ENCODE data around the gene MRPS15. TPM values are rescaled to one million over a fixed set of nuclear protein-coding genes. Genes with fewer than 3 reads are reported as not detected.
"Not testable (repeated sequence)": the region's sequence is repeated elsewhere in the genome, so short reads cannot be mapped to it uniquely, and the experiment has no call there.

Gene MRPS15
- total RNA-seq, 2 experiments from 2014 or later = 114 to 119 TPM

DNA sequence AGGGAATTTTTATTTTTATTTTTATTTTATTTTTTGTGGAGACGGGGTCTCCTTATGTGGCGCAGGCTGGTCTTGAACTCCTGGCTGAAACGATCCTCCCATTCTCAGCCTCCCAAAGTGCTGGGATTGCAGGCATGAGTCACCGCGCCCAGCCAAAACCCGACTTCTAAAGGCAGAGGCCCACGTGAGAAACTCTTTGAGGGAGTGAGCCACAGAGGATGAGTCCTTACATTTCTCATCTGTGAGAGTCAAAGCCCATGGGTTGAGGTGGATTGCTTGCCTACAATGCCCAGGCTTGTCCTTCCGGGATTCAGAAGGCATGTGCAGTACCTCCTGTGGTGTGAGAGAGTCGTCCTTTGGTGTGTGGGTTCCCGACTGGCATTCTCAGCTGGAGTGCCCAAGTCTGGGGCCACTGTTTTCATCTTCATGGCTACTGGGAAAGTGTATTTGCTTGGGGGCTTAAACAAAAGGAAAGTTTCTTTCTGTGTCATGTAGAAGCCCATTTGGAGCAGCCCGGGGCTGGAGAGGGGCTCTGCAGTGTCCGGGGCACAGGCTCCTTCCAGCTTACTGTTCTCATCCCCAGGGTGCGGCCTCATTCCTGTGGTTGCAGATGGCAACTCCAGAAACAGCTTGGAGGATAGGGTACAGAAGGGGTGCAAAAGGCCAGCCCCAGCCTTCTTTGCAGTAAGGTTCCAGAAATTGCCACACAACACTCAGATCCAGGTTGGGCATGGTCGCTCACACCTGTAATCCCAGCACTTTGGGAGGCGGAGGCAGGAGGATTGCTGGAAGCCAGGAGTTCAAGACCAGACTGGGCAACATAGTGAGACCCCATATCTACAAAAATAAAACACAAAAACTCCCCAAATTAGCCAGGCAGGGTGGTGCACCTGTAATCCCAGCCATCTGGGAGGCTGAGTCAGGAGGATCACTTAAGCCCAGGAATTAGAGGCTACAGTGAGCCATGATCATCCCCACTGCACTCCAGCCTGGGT is 47.9 kb upstream of the MRPS15 start:
- no TSS peak for BruUV-seq (replicated peaks)
- TF ChIP-seq EZH2phosphoT487 (IDR thresholded peaks at IDR 0.05; ENCODE audit: borderline replicate concordance, low read depth, low read length) = no peak
- TF ChIP-seq CTCF (conservative IDR thresholded peaks at IDR 0.05; ENCODE audit: low read length) = no peak
- H3K4me1 ChIP-seq (ENCODE audit: insufficient read depth, low read length, poor library complexity, severe bottlenecking) = no peaks in the 10 kb centered on the region
- ChIA-PET CTCF (ENCODE audit: unreplicated experiment) (no interaction called here), POLR2A (no interaction called here)
- H3K27ac ChIP-seq (ENCODE audit: low read depth, low read length, poor library complexity, severe bottlenecking) = no peak overlapping the region
- H3K79me2 ChIP-seq (ENCODE audit: insufficient read depth, low read depth, low read length) = no peaks in the 10 kb centered on the region
- H3K9me3 ChIP-seq (ENCODE audit: low read length) = no peaks in the 10 kb centered on the region
- H2AFZ ChIP-seq (ENCODE audit: low read length) = no peak overlapping the region
- no peak overlapping the region for H3K4me2 ChIP-seq (ENCODE audit: low read length)
- no peaks in the 10 kb centered on the region for H3K9me2 ChIP-seq (ENCODE audit: insufficient read depth, low read length)
- intact Hi-C loops (cut with micrococcal nuclease; ENCODE audit: unreplicated experiment) = no loop called here
- no peaks in the 10 kb centered on the region for H4K20me1 ChIP-seq (ENCODE audit: insufficient read depth, low read length)
- no peak for DNase-seq (ENCODE audit: low spot score)
- H3K36me3 ChIP-seq (ENCODE audit: insufficient read depth, low read length) = no peaks in the 10 kb centered on the region
- H3K4me3 ChIP-seq (ENCODE audit: low read depth, low read length, poor library complexity, severe bottlenecking) = no peak overlapping the region

DNA sequence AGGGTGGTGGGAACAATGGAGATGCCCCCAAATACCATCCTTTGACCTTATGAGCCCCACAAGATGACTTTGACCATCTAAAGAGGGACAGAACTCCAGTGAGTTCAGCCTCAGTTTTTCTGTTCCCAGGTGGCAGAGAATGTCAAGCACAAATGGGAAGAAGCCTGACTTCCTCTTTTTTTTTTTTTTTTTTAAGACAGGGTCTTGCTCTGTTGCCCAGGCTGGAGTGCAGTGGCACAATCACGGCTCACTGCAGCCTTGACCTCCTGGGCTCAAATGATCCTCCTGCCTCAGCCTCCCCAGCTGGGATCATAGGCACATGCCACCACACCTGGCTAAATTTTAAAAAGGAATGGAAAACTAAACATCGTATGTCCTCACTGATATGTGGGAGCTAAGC is 47.0 kb upstream of the MRPS15 start:
- H3K27ac ChIP-seq (ENCODE audit: low read depth, low read length, poor library complexity, severe bottlenecking); H3K4me3 ChIP-seq (ENCODE audit: low read depth, low read length, poor library complexity, severe bottlenecking); H4K20me1 ChIP-seq (ENCODE audit: insufficient read depth, low read length); CTCF ChIA-PET (ENCODE audit: unreplicated experiment); H3K36me3 ChIP-seq (ENCODE audit: insufficient read depth, low read length); BruUV-seq (replicated peaks); H3K9me2 ChIP-seq (ENCODE audit: insufficient read depth, low read length); H3K9me3 ChIP-seq (ENCODE audit: low read length); H3K4me2 ChIP-seq (ENCODE audit: low read length); DNase-seq (ENCODE audit: low spot score); H3K4me1 ChIP-seq (ENCODE audit: insufficient read depth, low read length, poor library complexity, severe bottlenecking); POLR2A ChIA-PET; intact Hi-C loops (cut with micrococcal nuclease; ENCODE audit: unreplicated experiment); H2AFZ ChIP-seq (ENCODE audit: low read length); H3K79me2 ChIP-seq (ENCODE audit: insufficient read depth, low read depth, low read length): not testable (repeated sequence)

DNA sequence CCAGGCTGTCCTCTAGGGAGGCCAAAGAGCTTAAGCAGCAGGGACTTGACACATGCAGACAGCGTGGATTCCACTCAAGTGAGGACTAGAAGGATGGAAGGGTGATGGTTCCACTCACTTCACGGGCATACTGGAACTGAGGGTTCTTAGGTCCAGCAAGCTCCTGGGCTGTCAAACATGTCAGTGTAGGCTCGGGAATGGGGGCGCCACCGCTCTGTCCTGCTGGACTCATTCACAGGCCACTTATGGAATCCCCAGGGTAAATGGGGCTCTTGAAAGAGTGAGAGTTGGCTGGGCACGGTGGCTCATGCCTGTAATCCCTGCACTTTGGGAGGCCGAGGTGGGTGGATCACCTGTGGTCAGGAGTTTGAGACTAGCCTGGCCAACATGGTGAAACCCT is 46.2 kb upstream of the MRPS15 start:
- Histone ChIP-seq H2AFZ (ENCODE audit: low read length) (no peak overlapping the region), H3K4me2 (ENCODE audit: low read length) (no peak overlapping the region), H3K9me3 (ENCODE audit: low read length) (no peaks in the 10 kb centered on the region), H3K4me1 (ENCODE audit: insufficient read depth, low read length, poor library complexity, severe bottlenecking) (no peaks in the 10 kb centered on the region), H3K79me2 (ENCODE audit: insufficient read depth, low read depth, low read length) (no peaks in the 10 kb centered on the region), H3K36me3 (ENCODE audit: insufficient read depth, low read length) (no peaks in the 10 kb centered on the region), H3K27ac (ENCODE audit: low read depth, low read length, poor library complexity, severe bottlenecking) (no peak overlapping the region), H3K9me2 (ENCODE audit: insufficient read depth, low read length) (no peaks in the 10 kb centered on the region), H3K4me3 (ENCODE audit: low read depth, low read length, poor library complexity, severe bottlenecking) (no peak overlapping the region), H4K20me1 (ENCODE audit: insufficient read depth, low read length) (no peaks in the 10 kb centered on the region)
- DNase-seq (ENCODE audit: low spot score) = no peak
- no peak for TF ChIP-seq EZH2phosphoT487 (IDR thresholded peaks at IDR 0.05; ENCODE audit: borderline replicate concordance, low read depth, low read length)
- TF ChIP-seq CTCF (conservative IDR thresholded peaks at IDR 0.05; ENCODE audit: low read length) = no peak
- POLR2A ChIA-PET = no interaction called here
- intact Hi-C loops (cut with micrococcal nuclease; ENCODE audit: unreplicated experiment) = no loop called here
- CTCF ChIA-PET (ENCODE audit: unreplicated experiment) = no interaction called here
- BruUV-seq (replicated peaks) = no TSS peak
